C4-2B (cell line): Measurements from ENCODE around the gene GFPT1.

ENCODE experiments used
- ZFX ChIP-seq: fragments of 450-650 bp; IDR thresholded peaks from 2 replicates; pipeline ENCODE4 v1.6.1; 2017
- TF ChIP-seq, protein P1 (sequence below): fragments of 450-650 bp; conservative IDR thresholded peaks from 2 replicates; pipeline ENCODE4 v1.5.1; 2017; ENCODE audit warnings: mild to moderate bottlenecking

DNA sequence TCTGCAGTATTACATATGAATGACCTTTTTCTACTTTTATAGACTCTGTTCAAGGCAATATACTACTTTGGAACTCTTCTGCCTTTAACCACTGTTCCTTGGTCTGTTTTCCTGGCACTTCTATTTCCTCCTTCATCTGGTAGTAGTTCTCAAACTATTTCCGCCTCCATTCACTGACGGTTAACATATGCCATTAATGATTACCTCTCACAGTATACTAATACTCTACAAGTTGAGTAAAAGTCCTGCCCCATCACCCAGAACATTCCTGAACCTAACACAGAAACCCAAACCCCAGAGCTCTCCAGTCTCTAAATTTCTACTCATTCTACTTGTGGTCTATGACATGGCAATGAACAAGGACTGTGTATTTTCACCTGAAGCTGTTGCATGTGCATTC lies 4.5 kb downstream of the GFPT1 start:
- TF ChIP-seq, protein P1, sequence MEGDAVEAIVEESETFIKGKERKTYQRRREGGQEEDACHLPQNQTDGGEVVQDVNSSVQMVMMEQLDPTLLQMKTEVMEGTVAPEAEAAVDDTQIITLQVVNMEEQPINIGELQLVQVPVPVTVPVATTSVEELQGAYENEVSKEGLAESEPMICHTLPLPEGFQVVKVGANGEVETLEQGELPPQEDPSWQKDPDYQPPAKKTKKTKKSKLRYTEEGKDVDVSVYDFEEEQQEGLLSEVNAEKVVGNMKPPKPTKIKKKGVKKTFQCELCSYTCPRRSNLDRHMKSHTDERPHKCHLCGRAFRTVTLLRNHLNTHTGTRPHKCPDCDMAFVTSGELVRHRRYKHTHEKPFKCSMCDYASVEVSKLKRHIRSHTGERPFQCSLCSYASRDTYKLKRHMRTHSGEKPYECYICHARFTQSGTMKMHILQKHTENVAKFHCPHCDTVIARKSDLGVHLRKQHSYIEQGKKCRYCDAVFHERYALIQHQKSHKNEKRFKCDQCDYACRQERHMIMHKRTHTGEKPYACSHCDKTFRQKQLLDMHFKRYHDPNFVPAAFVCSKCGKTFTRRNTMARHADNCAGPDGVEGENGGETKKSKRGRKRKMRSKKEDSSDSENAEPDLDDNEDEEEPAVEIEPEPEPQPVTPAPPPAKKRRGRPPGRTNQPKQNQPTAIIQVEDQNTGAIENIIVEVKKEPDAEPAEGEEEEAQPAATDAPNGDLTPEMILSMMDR = no peak
- TF ChIP-seq ZFX = no peak
